GM18909 (cell line): ENCODE measurements around the gene PARG.
"Not testable (repeated sequence)": the region's sequence is repeated elsewhere in the genome, so short reads cannot be mapped to it uniquely, and the experiment has no call there.

Experiments used
- ATAC-seq: cut with Tn5 transposase; IDR thresholded peaks from one replicate; pipeline ENCODE4 v1.9.1; 2021; ENCODE audit warnings: mild to moderate bottlenecking; ENCODE audit not compliant: unreplicated experiment, poor library complexity

Gene PARG

GRCh38 chr10:49908290-49909080 is 33.3 kb downstream of the PARG start:
- ATAC-seq: not testable (repeated sequence)

DNA sequence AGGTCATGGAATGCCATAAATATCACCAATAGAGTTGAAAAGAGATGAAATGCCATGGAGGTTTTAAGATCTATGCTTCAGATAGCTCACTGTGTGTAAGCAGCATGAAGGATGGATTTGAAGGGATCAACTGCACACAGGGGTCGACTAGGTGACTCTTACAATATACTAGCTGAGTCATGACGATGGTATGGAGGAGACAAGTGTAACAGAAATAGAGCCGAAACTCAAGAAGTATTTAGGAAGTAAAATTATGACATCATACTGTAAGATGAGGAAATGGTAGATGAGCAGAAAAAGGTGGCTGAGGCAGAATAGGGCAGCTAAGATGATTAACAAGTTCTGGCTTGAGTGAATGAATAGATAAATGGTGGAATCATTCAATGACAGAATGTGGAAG is 38.0 kb downstream of the PARG start:
- ATAC-seq: not testable (repeated sequence)

GRCh38 chr10:49900406-49900805 is 41.4 kb downstream of the PARG start:
- ATAC-seq: not testable (repeated sequence)

- not testable (repeated sequence) for ATAC-seq
These were observed 41.8 kb downstream of the PARG start for GRCh38 chr10:49899999-49900398.

GRCh38 chr10:49890025-49890424 is 51.8 kb downstream of the PARG start:
- ATAC-seq: not testable (repeated sequence)

- not testable (repeated sequence) for ATAC-seq
These were observed 57.0 kb downstream of the PARG start for GRCh38 chr10:49884739-49885331.

- not testable (repeated sequence) for ATAC-seq
These were observed 58.0 kb downstream of the PARG start for GRCh38 chr10:49883852-49884251.

DNA sequence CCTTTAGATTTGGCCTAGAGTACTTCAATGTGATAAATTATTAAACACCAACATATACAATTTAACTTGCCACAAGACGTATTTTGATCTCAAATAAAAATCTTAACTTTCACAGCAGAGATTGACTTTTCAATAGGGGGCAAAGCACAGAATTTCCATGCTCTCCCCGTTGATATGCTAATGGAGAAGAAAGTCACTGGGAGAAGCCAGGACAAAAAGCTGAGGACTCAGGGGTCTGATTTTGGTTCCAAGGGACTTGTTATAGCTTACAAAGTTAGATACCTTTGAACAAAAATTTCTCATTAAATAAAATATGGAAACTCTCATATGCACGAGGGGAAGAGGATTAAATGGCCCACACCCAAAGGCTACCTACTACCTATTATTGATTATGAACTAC is 59.5 kb downstream of the PARG start:
- ATAC-seq: not testable (repeated sequence)

DNA sequence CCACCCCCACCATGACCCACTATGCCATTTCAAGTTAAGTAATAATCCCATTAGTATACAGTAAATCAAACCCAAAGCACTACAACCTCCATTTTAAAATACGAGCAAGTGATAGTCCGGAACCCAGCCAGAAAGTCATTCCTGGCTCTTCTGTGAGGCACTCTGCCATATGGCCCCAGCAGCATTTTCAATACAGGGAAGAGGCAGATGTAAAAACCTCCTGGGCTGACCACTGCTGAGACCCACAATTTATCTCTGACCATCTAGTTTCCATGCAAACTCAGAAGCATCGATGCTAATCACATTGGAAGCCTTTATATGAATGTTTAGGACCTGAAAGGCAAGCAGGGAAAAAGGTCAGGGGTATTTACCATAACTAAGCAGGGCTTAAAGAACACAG is 69.1 kb downstream of the PARG start:
- ATAC-seq: not testable (repeated sequence)

- not testable (repeated sequence) for ATAC-seq
These were observed 70.4 kb downstream of the PARG start for GRCh38 chr10:49871462-49871861.

GRCh38 chr10:49859933-49860332 is 81.9 kb downstream of the PARG start:
- not testable (repeated sequence) for ATAC-seq

- ATAC-seq: not testable (repeated sequence)
These were observed 83.0 kb downstream of the PARG start for GRCh38 chr10:49858697-49859382.

DNA sequence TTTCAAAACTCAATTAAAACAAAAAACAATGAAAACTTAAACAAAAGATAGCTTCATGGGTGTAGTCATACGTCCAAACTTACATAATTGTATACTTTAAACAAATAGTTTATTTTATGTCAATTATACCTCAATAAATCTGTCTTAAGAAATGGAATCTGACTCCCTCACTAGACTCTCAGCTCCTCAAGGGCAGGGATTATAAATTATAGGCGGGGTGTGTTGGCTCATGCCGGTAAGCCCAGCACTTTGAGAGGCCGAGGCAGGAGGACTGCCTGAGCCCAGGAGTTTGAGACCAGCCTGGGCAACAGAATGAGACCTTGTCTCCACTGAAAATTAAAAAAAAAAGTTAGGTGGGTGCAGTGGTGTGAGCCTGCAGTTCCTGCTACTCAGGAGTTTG is 92.3 kb downstream of the PARG start:
- not testable (repeated sequence) for ATAC-seq

DNA sequence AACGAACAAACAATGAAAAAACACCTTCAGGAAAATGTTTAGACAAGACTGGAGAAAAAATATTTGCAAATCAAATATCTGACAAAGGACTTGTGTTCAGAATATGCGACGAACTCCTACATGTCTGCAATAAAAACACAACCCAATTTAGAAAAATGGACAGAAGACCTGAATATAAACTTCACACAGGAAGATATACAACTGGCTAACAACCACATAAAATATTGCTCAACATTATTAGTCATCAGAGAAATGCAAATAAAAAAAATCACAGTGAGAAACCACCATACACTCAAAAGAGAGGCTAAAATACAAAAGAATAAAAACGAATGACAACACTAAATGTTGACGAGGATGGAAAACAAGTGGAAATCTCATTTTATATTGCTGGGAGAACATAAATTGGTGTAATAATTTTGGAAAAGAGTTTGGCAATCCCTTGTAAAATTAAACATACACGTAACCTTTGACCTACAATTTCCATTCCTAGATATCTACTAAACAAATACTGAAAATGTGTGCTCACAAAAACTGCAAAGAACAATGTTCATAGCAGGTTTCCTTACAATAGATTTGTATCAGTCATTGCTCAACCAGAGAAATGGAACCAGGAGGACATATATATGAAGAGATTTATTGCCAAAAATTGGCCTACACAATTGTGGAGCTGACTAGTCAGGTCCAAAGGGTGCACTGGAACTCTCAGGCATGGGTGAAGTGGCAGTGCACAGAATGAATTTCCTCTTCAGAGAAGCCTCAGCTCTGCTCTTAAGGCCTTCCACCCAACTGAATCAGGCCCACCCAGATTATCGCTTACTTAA is 96.8 kb downstream of the PARG start:
- no peak for ATAC-seq

DNA sequence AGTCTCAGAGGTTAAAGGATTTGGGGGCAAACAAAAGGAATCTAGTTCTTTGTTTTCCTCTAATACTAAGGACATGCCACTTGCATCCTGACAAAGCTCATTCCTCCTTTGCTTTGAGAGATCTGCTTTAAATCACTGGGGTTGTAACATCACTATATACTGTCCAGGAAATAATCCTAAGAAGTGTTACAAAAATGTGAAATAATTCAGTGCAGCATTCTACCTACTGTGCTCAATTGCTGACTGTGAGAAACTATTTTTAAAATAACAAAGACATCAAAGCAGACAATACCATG is 99.5 kb downstream of the PARG start:
- ATAC-seq: not testable (repeated sequence)

- ATAC-seq: no peak
These were observed 100.1 kb downstream of the PARG start for GRCh38 chr10:49841615-49842332.

GRCh38 chr10:49837685-49838084 is 104.1 kb downstream of the PARG start:
- no peak for ATAC-seq

- ATAC-seq: no peak
These were observed 104.8 kb downstream of the PARG start for GRCh38 chr10:49837051-49837478.

DNA sequence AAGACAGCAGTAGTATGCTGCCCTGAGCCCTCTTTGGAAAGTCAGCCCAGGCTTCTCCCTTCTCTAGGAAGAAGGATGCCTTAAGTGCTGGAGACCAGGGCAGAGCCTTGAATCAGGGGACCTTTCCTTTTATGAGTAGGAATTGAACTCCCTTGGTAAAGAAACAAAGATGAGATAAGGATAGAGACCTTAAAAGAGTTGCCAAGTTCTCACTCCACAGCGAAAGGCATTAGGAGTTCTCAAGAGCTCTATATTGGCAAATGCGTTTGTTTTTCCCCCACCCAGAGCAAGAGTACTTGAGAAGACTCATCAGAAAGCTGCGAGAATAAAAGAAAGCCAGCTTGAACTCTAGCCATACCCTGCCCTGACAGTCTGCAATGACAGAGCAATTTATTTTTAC is 106.9 kb downstream of the PARG start:
- ATAC-seq: no peak

DNA sequence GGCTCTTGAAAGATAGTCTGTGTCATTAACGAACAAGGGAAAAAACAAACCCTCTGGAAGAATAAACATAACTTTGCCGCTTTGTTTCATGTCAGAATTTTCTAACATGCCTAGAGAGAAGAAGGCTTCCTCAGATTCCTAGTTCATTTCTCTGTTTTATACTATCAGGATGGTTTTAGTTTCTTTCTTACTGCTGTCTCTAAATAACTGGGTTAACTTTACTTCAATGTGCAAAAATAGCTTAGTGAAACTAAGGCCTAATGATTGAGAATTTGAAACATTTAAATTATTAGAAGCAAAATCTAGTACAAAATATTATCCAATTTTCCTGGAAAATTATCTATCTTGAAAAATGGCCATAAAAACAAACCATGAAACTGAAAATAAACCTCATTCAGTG is 107.6 kb downstream of the PARG start:
- ATAC-seq: no peak
